NCI-H748 (cell line): Measurements from ENCODE around the gene COBL.

Experiments used
- DNase-seq: peaks from one replicate; lab custom pipeline; 2025; ENCODE audit not compliant: unreplicated experiment; lab: John Stamatoyannopoulos, UW

Gene COBL

GRCh38 chr7:51306761-51307160 lies 9.8 kb downstream of the COBL start:
- no peak for DNase-seq

GRCh38 chr7:51304729-51305128 lies 11.9 kb downstream of the COBL start:
- DNase-seq, result no peak

GRCh38 chr7:51303142-51303525 lies 13.5 kb downstream of the COBL start:
- DNase-seq, result no peak

- DNase-seq, result no peak
These were observed 14.8 kb downstream of the COBL start for GRCh38 chr7:51301806-51302205.

GRCh38 chr7:51300762-51301674 lies 15.6 kb downstream of the COBL start:
- no peak for DNase-seq

- DNase-seq, result no peak
These were observed 17.0 kb downstream of the COBL start for GRCh38 chr7:51299391-51300133.

GRCh38 chr7:51298912-51299311 lies 17.7 kb downstream of the COBL start:
- no peak for DNase-seq

- DNase-seq, result no peak
These were observed 18.6 kb downstream of the COBL start for GRCh38 chr7:51297986-51298385.

GRCh38 chr7:51295440-51296245 lies 21.0 kb downstream of the COBL start:
- DNase-seq, result peak; percentile 92

GRCh38 chr7:51292596-51292995 lies 24.0 kb downstream of the COBL start:
- DNase-seq, result no peak

- DNase-seq, result peak; percentile 58
These were observed 25.7 kb downstream of the COBL start for GRCh38 chr7:51290702-51291540.

GRCh38 chr7:51290304-51290637 lies 26.3 kb downstream of the COBL start:
- DNase-seq, result no peak

- peak; percentile 94 for DNase-seq
These were observed 26.8 kb downstream of the COBL start for GRCh38 chr7:51289623-51290303.

GRCh38 chr7:51288896-51289622 lies 27.6 kb downstream of the COBL start:
- peak; percentile 93 for DNase-seq

GRCh38 chr7:51286401-51286800 lies 30.2 kb downstream of the COBL start:
- no peak for DNase-seq

- DNase-seq, result peak; percentile 15
These were observed 36.5 kb downstream of the COBL start for GRCh38 chr7:51280156-51280555.

GRCh38 chr7:51279391-51280023 lies 37.1 kb downstream of the COBL start:
- peak; percentile 16 for DNase-seq

- peak; percentile 97 for DNase-seq
These were observed 37.8 kb downstream of the COBL start for GRCh38 chr7:51278797-51279196.

- peak; percentile 16 for DNase-seq
These were observed 39.6 kb downstream of the COBL start for GRCh38 chr7:51276967-51277366.
